ENCODE data around the gene GRID1. TPM values are rescaled to one million over a fixed set of nuclear protein-coding genes. Genes with fewer than 3 reads are reported as not detected.

Gene GRID1
- total RNA-seq, 3 donors from 2014 or later, result 2.3 to 8.5 (median 5.9) TPM

DNA sequence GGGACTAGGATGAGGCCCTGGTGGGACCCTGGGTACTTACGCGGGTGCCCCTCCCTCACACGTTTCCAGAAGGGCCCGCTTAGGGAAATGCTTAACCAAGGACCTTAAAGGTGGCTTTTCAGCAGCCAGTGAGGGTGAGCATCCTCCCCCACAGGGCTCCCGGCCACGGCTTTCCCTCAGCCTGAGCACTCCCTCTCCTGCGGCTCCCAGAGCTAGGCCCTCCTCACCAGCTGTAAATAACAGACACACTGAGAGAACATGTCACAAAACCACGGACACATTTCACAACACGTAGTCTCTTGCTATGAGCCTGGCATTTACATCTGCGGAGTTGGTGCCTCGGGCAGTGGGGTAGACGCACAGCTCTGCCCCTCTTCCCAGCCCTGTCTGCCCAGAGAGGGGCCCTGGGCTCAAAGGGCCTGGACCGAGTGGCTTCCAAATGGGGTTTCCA, 25.2 kb downstream of the GRID1 start:
- intact Hi-C loops (cut with DNase I; ENCODE audit: low total_unique reads), result no loop called here
- Histone ChIP-seq H3K36me3 (no peaks in the 10 kb centered on the region), H3K27ac (no peak overlapping the region), H3K27me3 (no peaks in the 10 kb centered on the region), H3K9me3 (no peaks in the 10 kb centered on the region), H3K4me1 (no peaks in the 10 kb centered on the region), H3K4me3 (no peak overlapping the region)
- no peak for DNase-seq (ENCODE audit: low spot score in 2 of 2)
- TF ChIP-seq POLR2AphosphoS5 (IDR thresholded peaks at IDR 0.05) (no peak), POLR2A (IDR thresholded peaks at IDR 0.05) (no peak)
- TF ChIP-seq, protein P1, sequence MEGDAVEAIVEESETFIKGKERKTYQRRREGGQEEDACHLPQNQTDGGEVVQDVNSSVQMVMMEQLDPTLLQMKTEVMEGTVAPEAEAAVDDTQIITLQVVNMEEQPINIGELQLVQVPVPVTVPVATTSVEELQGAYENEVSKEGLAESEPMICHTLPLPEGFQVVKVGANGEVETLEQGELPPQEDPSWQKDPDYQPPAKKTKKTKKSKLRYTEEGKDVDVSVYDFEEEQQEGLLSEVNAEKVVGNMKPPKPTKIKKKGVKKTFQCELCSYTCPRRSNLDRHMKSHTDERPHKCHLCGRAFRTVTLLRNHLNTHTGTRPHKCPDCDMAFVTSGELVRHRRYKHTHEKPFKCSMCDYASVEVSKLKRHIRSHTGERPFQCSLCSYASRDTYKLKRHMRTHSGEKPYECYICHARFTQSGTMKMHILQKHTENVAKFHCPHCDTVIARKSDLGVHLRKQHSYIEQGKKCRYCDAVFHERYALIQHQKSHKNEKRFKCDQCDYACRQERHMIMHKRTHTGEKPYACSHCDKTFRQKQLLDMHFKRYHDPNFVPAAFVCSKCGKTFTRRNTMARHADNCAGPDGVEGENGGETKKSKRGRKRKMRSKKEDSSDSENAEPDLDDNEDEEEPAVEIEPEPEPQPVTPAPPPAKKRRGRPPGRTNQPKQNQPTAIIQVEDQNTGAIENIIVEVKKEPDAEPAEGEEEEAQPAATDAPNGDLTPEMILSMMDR (IDR thresholded peaks at IDR 0.05), result no peak

DNA sequence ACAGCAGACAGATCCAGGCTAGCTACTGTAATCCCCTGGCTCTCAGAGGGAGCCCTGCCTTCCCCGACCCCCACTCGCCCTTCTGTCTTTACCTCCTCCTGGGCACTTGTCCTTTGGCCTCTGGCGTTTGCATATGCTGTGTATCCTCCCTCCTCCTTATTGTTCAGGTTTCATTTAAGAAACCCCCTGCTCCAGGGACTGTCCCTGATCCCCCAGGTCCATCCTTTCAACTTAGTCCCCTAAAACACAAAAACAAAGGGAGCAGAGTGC, 25.7 kb downstream of the GRID1 start:
- Histone ChIP-seq H3K4me1 (no peaks in the 10 kb centered on the region), H3K27ac (no peak overlapping the region), H3K9me3 (no peaks in the 10 kb centered on the region), H3K4me3 (no peak overlapping the region), H3K36me3 (no peaks in the 10 kb centered on the region), H3K27me3 (no peaks in the 10 kb centered on the region)
- TF ChIP-seq POLR2AphosphoS5 (IDR thresholded peaks at IDR 0.05) (no peak), POLR2A (IDR thresholded peaks at IDR 0.05) (no peak)
- TF ChIP-seq, protein P1 (IDR thresholded peaks at IDR 0.05), result no peak
- DNase-seq (ENCODE audit: low spot score in 2 of 2), result no peak
- intact Hi-C loops (cut with DNase I; ENCODE audit: low total_unique reads), result no loop called here

DNA sequence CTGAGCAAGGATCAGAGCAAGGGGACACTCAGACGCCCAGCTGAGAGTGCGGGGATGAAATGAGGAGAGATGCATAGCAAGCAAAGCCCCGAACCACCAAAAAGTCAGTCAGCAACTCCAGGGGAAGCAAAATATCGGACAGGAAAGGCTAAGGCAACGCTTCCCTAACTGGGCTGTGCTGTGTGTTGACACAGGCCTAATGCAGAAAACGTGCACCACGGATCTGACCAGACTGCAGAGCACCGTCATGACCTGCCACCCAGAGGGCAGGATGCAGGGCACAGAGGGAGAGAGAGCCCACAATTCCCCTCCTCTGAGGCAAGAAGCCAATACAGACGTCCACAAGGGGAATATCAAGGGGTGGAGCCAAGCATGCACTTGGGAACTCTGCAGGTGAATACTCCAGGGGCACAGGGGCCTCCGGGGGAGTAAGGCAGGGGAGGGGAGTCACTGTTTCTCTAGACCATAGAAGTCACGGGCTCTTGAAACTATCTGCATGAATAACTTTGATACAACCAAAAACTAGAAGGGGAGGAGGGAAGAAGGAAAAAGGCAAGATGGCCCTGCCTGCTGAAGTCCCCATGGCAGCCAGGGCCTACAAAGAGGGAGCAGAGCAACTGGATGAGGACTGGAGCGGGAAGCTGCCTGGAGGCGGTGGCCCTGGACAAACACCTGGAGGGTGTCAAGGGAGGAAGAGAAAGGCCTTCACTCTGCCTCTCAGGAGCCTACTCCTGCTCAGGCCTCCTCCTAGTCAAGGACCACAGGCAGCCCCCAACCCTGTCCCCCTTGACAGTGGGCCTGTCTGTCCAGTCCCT, 26.2 kb downstream of the GRID1 start:
- no peaks in the 10 kb centered on the region for H3K4me1 ChIP-seq
- intact Hi-C loops (cut with DNase I; ENCODE audit: low total_unique reads), result no loop called here
- no peaks in the 10 kb centered on the region for H3K27me3 ChIP-seq
- TF ChIP-seq POLR2A (IDR thresholded peaks at IDR 0.05), result no peak
- TF ChIP-seq, protein P1 (IDR thresholded peaks at IDR 0.05), result no peak
- H3K36me3 ChIP-seq, result no peaks in the 10 kb centered on the region
- no peak overlapping the region for H3K4me3 ChIP-seq
- H3K9me3 ChIP-seq, result no peaks in the 10 kb centered on the region
- DNase-seq (ENCODE audit: low spot score in 2 of 2), result no peak
- no peak overlapping the region for H3K27ac ChIP-seq

DNA sequence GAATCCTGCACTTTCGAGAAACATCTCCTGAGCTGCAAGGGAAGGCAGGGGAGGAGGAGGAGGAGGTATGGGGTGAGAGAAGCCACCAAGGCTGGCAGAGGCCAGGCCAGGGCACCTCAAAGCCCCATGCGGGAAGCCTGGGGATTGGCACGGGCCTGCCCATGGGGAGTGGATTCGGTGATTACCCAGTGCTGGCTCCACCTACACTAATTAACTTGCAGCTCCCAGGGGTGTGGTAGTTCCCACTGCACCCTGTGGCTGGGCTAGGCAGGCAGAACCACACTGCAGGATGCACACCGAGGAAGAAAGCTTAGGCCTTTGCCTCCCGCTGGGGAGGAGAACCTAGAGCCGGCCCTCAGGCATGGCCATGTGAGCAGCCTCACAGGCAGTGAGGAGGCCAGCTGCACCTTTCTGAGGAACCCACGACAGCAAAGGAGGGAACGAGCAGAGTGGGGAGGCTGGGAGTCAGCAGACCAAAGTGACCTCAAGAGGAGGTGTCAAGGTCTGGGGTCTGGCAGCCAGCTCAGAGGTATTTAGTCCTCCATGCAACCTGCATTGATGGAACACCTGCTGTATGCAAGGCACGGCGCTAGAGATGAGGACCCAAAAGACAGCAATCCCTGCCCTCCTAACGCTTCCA, 27.2 kb downstream of the GRID1 start:
- DNase-seq (ENCODE audit: low spot score in 2 of 2), result no peak
- no peak overlapping the region for H3K4me3 ChIP-seq
- no peaks in the 10 kb centered on the region for H3K27me3 ChIP-seq
- H3K9me3 ChIP-seq, result no peaks in the 10 kb centered on the region
- no peak overlapping the region for H3K27ac ChIP-seq
- intact Hi-C loops (cut with DNase I; ENCODE audit: low total_unique reads), result no loop called here
- H3K36me3 ChIP-seq, result no peaks in the 10 kb centered on the region
- H3K4me1 ChIP-seq, result no peaks in the 10 kb centered on the region
- TF ChIP-seq, protein P1 (IDR thresholded peaks at IDR 0.05), result no peak
- TF ChIP-seq POLR2AphosphoS5 (IDR thresholded peaks at IDR 0.05) (no peak), POLR2A (IDR thresholded peaks at IDR 0.05) (no peak)

DNA sequence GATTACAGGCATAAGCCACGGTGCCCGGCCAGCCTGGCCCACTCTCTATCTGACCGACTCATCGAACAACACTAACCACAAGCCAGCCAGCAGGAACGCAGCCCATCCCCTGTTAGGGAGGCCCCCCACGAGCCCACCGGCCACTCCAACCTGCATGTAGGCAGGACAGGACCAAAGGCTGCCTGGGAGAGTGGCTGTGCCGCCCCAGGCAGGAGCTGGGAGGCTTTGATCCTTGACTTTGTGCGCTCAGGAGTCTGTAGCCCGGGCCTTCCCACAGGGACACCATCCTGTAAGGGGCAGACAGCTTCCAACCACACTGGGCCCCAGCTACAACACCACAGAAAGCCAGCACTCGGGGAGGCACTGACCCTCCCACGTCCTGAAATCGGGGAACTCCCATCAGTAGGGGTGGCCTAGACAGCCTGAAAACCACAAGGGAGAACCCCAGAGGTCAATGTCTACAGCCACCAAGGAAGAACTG, 29.4 kb downstream of the GRID1 start:
- H3K36me3 ChIP-seq, result no peaks in the 10 kb centered on the region
- no peaks in the 10 kb centered on the region for H3K4me1 ChIP-seq
- H3K9me3 ChIP-seq, result no peaks in the 10 kb centered on the region
- DNase-seq (ENCODE audit: low spot score in 2 of 2), result no peak
- intact Hi-C loops (cut with DNase I; ENCODE audit: low total_unique reads), result no loop called here
- no peak overlapping the region for H3K27ac ChIP-seq
- no peak overlapping the region for H3K4me3 ChIP-seq
- TF ChIP-seq, protein P1 (IDR thresholded peaks at IDR 0.05), result no peak
- TF ChIP-seq POLR2AphosphoS5 (IDR thresholded peaks at IDR 0.05) (no peak), POLR2A (IDR thresholded peaks at IDR 0.05) (no peak)
- no peaks in the 10 kb centered on the region for H3K27me3 ChIP-seq

Measured in breast epithelium (tissue), 4 donors.